HEK293 (cell line): ENCODE measurements around the gene DRAP1.

Experiments
- BCL11B ChIP-seq: fragments of 450-650 bp; formaldehyde crosslinking; IDR thresholded peaks from 2 replicates; pipeline ENCODE4 v1.5.1; 2016; ENCODE audit warnings: low read depth, missing biosample characterization, missing genetic modification characterization
- HIC1 ChIP-seq: fragments of 450-650 bp; formaldehyde crosslinking; IDR thresholded peaks from 2 replicates; pipeline ENCODE4 v1.5.1; 2016; ENCODE audit warnings: missing biosample characterization, missing genetic modification characterization
- KLF10 ChIP-seq: fragments of 450-650 bp; IDR thresholded peaks from 2 replicates; pipeline ENCODE4 v1.5.1; 2018; ENCODE audit warnings: missing biosample characterization, mild to moderate bottlenecking, missing genetic modification characterization
- ZNF23 ChIP-seq: fragments of 450-650 bp; formaldehyde crosslinking; IDR thresholded peaks from 2 replicates; pipeline ENCODE4 v1.5.1; 2016; ENCODE audit warnings: missing biosample characterization, missing genetic modification characterization, borderline replicate concordance
- ZNF548 ChIP-seq: fragments of 450-650 bp; formaldehyde crosslinking; IDR thresholded peaks from 2 replicates; pipeline ENCODE4 v1.5.1; 2016; ENCODE audit warnings: missing biosample characterization, missing genetic modification characterization
- ZNF76 ChIP-seq: fragments of 450-650 bp; formaldehyde crosslinking; IDR thresholded peaks from 2 replicates; pipeline ENCODE4; 2016; ENCODE audit warnings: low read depth, missing biosample characterization, missing genetic modification characterization, borderline replicate concordance
- ZNF777 ChIP-seq: fragments of 450-650 bp; formaldehyde crosslinking; IDR thresholded peaks from 2 replicates; pipeline ENCODE4 v1.5.1; 2017; ENCODE audit warnings: missing biosample characterization, missing genetic modification characterization, borderline replicate concordance
- TF ChIP-seq, protein P1 (sequence below): fragments of 450-650 bp; formaldehyde crosslinking; IDR thresholded peaks from 2 replicates; pipeline ENCODE4 v1.5.1; 2016; ENCODE audit warnings: missing biosample characterization, missing genetic modification characterization
- TF ChIP-seq, protein P2 (sequence below): fragments of 450-650 bp; formaldehyde crosslinking; IDR thresholded peaks from 2 replicates; pipeline ENCODE4 v1.5.1; 2016; ENCODE audit warnings: missing biosample characterization, missing genetic modification characterization
- TF ChIP-seq, protein P3 (sequence below): fragments of 450-650 bp; formaldehyde crosslinking; IDR thresholded peaks from 2 replicates; pipeline ENCODE4 v1.5.1; 2017; ENCODE audit warnings: missing biosample characterization, mild to moderate bottlenecking, missing genetic modification characterization, moderate library complexity
- TF ChIP-seq, protein P4 (sequence below): fragments of 450-650 bp; formaldehyde crosslinking; IDR thresholded peaks from 2 replicates; pipeline ENCODE4 v1.5.1; 2016; ENCODE audit warnings: missing biosample characterization, missing genetic modification characterization
- TF ChIP-seq, protein P5 (sequence below): fragments of 450-650 bp; formaldehyde crosslinking; IDR thresholded peaks from 2 replicates; pipeline ENCODE4 v1.5.1; 2016; ENCODE audit warnings: missing biosample characterization, missing genetic modification characterization, low read depth
- TF ChIP-seq, protein P6 (sequence below): fragments of 450-650 bp; formaldehyde crosslinking; IDR thresholded peaks from 2 replicates; pipeline ENCODE4 v1.5.1; 2016; ENCODE audit warnings: missing biosample characterization, missing genetic modification characterization
- TF ChIP-seq, protein P7 (sequence below): fragments of 450-650 bp; IDR thresholded peaks from 2 replicates; pipeline ENCODE4 v1.5.1; 2018; ENCODE audit warnings: missing biosample characterization, mild to moderate bottlenecking, missing genetic modification characterization

GRCh38 chr11:65941720-65942310 is 22.6 kb downstream of the DRAP1 start:
- TF ChIP-seq ZNF548 (tag by site-specific recombination) (no peak), HIC1 (tag by site-specific recombination) (no peak), KLF10 (tag by site-specific recombination) (no peak), BCL11B (no peak), ZNF76 (tag by site-specific recombination) (no peak), ZNF23 (tag by site-specific recombination) (no peak), ZNF777 (tag by site-specific recombination) (no peak)
- TF ChIP-seq, protein P1, sequence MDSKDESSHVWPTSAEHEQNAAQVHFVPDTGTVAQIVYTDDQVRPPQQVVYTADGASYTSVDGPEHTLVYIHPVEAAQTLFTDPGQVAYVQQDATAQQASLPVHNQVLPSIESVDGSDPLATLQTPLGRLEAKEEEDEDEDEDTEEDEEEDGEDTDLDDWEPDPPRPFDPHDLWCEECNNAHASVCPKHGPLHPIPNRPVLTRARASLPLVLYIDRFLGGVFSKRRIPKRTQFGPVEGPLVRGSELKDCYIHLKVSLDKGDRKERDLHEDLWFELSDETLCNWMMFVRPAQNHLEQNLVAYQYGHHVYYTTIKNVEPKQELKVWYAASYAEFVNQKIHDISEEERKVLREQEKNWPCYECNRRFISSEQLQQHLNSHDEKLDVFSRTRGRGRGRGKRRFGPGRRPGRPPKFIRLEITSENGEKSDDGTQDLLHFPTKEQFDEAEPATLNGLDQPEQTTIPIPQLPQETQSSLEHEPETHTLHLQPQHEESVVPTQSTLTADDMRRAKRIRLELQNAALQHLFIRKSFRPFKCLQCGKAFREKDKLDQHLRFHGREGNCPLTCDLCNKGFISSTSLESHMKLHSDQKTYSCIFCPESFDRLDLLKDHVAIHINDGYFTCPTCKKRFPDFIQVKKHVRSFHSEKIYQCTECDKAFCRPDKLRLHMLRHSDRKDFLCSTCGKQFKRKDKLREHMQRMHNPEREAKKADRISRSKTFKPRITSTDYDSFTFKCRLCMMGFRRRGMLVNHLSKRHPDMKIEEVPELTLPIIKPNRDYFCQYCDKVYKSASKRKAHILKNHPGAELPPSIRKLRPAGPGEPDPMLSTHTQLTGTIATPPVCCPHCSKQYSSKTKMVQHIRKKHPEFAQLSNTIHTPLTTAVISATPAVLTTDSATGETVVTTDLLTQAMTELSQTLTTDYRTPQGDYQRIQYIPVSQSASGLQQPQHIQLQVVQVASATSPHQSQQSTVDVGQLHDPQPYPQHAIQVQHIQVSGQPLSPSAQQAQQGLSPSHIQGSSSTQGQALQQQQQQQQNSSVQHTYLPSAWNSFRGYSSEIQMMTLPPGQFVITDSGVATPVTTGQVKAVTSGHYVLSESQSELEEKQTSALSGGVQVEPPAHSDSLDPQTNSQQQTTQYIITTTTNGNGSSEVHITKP (tag by site-specific recombination) = no peak
- TF ChIP-seq, protein P2, sequence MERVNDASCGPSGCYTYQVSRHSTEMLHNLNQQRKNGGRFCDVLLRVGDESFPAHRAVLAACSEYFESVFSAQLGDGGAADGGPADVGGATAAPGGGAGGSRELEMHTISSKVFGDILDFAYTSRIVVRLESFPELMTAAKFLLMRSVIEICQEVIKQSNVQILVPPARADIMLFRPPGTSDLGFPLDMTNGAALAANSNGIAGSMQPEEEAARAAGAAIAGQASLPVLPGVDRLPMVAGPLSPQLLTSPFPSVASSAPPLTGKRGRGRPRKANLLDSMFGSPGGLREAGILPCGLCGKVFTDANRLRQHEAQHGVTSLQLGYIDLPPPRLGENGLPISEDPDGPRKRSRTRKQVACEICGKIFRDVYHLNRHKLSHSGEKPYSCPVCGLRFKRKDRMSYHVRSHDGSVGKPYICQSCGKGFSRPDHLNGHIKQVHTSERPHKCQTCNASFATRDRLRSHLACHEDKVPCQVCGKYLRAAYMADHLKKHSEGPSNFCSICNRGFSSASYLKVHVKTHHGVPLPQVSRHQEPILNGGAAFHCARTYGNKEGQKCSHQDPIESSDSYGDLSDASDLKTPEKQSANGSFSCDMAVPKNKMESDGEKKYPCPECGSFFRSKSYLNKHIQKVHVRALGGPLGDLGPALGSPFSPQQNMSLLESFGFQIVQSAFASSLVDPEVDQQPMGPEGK (tag by site-specific recombination) = no peak
- TF ChIP-seq, protein P3, sequence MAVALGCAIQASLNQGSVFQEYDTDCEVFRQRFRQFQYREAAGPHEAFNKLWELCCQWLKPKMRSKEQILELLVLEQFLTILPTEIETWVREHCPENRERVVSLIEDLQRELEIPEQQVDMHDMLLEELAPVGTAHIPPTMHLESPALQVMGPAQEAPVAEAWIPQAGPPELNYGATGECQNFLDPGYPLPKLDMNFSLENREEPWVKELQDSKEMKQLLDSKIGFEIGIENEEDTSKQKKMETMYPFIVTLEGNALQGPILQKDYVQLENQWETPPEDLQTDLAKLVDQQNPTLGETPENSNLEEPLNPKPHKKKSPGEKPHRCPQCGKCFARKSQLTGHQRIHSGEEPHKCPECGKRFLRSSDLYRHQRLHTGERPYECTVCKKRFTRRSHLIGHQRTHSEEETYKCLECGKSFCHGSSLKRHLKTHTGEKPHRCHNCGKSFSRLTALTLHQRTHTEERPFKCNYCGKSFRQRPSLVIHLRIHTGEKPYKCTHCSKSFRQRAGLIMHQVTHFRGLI (tag by site-specific recombination) = no peak
- TF ChIP-seq, protein P4, sequence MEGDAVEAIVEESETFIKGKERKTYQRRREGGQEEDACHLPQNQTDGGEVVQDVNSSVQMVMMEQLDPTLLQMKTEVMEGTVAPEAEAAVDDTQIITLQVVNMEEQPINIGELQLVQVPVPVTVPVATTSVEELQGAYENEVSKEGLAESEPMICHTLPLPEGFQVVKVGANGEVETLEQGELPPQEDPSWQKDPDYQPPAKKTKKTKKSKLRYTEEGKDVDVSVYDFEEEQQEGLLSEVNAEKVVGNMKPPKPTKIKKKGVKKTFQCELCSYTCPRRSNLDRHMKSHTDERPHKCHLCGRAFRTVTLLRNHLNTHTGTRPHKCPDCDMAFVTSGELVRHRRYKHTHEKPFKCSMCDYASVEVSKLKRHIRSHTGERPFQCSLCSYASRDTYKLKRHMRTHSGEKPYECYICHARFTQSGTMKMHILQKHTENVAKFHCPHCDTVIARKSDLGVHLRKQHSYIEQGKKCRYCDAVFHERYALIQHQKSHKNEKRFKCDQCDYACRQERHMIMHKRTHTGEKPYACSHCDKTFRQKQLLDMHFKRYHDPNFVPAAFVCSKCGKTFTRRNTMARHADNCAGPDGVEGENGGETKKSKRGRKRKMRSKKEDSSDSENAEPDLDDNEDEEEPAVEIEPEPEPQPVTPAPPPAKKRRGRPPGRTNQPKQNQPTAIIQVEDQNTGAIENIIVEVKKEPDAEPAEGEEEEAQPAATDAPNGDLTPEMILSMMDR = no peak
- TF ChIP-seq, protein P5, sequence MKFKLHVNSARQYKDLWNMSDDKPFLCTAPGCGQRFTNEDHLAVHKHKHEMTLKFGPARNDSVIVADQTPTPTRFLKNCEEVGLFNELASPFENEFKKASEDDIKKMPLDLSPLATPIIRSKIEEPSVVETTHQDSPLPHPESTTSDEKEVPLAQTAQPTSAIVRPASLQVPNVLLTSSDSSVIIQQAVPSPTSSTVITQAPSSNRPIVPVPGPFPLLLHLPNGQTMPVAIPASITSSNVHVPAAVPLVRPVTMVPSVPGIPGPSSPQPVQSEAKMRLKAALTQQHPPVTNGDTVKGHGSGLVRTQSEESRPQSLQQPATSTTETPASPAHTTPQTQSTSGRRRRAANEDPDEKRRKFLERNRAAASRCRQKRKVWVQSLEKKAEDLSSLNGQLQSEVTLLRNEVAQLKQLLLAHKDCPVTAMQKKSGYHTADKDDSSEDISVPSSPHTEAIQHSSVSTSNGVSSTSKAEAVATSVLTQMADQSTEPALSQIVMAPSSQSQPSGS (tag by site-specific recombination) = no peak
- TF ChIP-seq, protein P6, sequence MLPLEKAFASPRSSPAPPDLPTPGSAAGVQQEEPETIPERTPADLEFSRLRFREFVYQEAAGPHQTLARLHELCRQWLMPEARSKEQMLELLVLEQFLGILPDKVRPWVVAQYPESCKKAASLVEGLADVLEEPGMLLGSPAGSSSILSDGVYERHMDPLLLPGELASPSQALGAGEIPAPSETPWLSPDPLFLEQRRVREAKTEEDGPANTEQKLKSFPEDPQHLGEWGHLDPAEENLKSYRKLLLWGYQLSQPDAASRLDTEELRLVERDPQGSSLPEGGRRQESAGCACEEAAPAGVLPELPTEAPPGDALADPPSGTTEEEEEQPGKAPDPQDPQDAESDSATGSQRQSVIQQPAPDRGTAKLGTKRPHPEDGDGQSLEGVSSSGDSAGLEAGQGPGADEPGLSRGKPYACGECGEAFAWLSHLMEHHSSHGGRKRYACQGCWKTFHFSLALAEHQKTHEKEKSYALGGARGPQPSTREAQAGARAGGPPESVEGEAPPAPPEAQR (tag by site-specific recombination) = no peak
- TF ChIP-seq, protein P7, sequence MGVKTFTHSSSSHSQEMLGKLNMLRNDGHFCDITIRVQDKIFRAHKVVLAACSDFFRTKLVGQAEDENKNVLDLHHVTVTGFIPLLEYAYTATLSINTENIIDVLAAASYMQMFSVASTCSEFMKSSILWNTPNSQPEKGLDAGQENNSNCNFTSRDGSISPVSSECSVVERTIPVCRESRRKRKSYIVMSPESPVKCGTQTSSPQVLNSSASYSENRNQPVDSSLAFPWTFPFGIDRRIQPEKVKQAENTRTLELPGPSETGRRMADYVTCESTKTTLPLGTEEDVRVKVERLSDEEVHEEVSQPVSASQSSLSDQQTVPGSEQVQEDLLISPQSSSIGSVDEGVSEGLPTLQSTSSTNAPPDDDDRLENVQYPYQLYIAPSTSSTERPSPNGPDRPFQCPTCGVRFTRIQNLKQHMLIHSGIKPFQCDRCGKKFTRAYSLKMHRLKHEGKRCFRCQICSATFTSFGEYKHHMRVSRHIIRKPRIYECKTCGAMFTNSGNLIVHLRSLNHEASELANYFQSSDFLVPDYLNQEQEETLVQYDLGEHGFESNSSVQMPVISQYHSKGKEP (tag by site-specific recombination) = no peak
